GM12892 (cell line): ENCODE results near the gene ASPHD1.
"Not testable (repeated sequence)": the region's sequence is repeated elsewhere in the genome, so short reads cannot be mapped to it uniquely, and the experiment has no call there.

Experiments
- DNase-seq: peaks from one replicate; pipeline ENCODE4 v3.0.0; 2011; ENCODE audit not compliant: insufficient read length
- FAIRE-seq: peaks from 2 replicates; lab custom pipeline; 2011; peaks lifted over from hg19 to GRCh38; lab: Jason Lieb, UNC
- POLR2A ChIP-seq: IDR thresholded peaks from 2 replicates; pipeline ENCODE4 v1.6.1; 2011; ENCODE audit warnings: low read depth, low read length, control low read depth
- POLR2AphosphoS5 ChIP-seq: IDR thresholded peaks from 2 replicates; pipeline ENCODE4 v1.6.1; 2011; ENCODE audit warnings: low read depth, low read length, control low read depth
- TAF1 ChIP-seq: IDR thresholded peaks from 2 replicates; pipeline ENCODE4 v1.6.1; 2011; ENCODE audit warnings: low read depth, mild to moderate bottlenecking, control low read depth, low read length, borderline replicate concordance

Gene ASPHD1

DNA sequence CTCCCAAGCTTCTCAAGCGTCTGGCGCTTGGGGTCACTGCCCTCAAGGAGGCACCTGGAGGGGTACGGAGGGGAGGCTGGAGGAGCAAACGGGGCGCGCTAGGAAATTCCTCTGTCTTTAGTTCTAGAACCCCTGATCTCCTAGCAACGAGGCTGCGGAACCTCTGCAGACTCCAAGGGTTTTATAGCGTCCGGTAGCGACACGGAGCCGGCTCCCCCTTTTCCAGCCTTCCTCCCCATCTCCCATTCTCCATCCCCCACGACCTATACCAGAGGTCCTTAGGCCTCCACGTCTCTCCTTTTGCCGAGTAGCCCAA is 36.7 kb upstream of the ASPHD1 start:
- DNase-seq (no peak), FAIRE-seq (no peak)
- TF ChIP-seq TAF1 (no peak), POLR2A (no peak), POLR2AphosphoS5 (no peak)

GRCh38 chr16:29864205-29864604 is 36.1 kb upstream of the ASPHD1 start:
- TF ChIP-seq POLR2AphosphoS5 (no peak), TAF1 (no peak), POLR2A (no peak)
- FAIRE-seq = no peak
- no peak for DNase-seq

DNA sequence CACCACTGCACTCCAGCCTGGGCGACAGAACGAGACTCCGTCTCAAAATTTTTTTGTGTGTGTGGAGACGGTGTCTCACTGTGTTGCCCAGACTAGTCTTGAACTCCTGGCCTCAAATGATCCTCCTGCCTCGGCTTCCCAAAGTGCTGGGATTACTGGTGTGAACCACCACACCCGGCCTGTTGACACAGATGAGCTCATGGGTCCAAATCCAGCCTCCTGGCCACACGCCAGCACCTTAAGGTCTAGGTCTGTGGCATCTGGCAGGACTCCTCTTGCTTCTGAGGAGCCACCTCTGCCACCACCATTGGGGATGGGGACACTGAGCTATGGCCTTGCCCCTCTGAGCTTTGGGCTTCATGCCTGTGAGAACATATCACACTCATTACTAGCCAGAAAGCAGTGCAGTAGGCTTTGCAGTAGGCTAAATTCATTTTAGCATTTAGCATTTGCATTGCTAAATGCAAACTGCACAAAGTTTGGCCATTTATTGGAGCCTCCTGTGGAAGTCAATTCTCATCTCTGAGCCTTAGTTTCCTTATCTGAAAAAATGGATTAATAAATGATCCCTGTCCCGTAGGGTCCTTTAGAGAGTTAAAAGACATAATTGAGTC is 31.8 kb upstream of the ASPHD1 start:
- TF ChIP-seq TAF1 (no peak), POLR2AphosphoS5 (no peak), POLR2A (no peak)
- FAIRE-seq = no peak
- DNase-seq = no peak

DNA sequence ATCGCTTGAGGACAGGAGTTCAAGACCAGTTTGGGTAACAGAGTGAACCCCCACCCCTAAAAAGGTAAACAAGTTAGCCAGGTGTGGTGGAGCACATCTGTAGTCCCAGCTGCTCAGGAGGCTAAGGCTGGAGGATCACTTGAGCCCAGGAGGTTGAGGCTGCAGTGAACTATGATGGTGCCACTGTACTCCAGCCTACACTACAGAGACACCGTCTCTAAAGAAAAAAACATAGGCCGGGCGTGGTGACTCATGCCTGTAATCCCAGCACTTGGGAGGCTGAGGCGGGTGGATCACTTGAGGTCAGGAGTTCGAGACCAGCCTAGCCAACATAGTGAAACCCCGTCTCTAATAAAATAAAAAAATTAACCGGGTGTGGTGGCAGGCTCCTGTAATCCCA is 31.2 kb upstream of the ASPHD1 start:
- FAIRE-seq, DNase-seq: not testable (repeated sequence)

DNA sequence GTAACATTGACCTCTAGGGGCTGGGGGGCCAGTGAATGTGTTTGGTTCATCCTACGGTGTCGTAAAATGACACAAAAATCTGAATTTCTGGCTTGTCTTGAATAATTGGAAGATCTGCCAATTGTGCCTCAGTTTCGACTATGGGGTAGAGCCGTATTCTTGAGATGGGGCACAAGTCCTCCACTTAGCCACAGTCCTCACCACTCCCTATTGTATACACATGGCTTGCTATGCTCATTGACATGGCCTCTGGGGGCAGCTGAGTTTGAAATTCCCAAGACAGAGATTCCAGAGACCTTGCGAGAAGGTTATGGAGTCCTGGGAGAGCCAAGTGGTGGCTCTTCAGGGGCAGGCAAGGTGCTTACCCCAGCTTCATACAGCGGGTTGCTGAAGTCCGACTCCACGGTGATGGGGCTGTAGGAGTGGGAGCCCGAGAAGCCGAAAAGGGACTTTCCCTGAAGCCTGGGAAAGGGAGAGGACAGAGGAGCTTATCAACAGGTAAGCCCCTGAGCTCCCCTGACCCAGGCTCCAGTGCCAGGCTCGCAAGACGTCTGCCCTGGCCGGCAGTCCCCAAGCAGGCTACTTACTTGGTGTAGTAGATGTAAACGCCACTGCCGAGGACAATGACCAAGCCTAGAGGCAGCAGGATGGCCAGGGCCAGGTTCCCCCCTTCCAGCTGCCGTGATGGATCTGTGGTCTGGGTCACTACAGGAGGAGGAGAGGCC is 28.3 kb upstream of the ASPHD1 start:
- no peak for DNase-seq
- TF ChIP-seq POLR2AphosphoS5 (no peak), POLR2A (no peak), TAF1 (no peak)
- no peak for FAIRE-seq

- DNase-seq (no peak), FAIRE-seq (no peak)
- TF ChIP-seq TAF1 (no peak), POLR2A (no peak), POLR2AphosphoS5 (no peak)
These were observed 27.0 kb upstream of the ASPHD1 start for GRCh38 chr16:29873319-29873718.

- no peak for FAIRE-seq
- DNase-seq = no peak
- TF ChIP-seq TAF1 (no peak), POLR2AphosphoS5 (no peak), POLR2A (no peak)
These were observed 25.1 kb upstream of the ASPHD1 start for GRCh38 chr16:29875206-29875605.

GRCh38 chr16:29876217-29876593 is 24.1 kb upstream of the ASPHD1 start:
- TF ChIP-seq POLR2A (no peak), POLR2AphosphoS5 (no peak), TAF1 (no peak)
- DNase-seq = no peak
- FAIRE-seq = no peak

DNA sequence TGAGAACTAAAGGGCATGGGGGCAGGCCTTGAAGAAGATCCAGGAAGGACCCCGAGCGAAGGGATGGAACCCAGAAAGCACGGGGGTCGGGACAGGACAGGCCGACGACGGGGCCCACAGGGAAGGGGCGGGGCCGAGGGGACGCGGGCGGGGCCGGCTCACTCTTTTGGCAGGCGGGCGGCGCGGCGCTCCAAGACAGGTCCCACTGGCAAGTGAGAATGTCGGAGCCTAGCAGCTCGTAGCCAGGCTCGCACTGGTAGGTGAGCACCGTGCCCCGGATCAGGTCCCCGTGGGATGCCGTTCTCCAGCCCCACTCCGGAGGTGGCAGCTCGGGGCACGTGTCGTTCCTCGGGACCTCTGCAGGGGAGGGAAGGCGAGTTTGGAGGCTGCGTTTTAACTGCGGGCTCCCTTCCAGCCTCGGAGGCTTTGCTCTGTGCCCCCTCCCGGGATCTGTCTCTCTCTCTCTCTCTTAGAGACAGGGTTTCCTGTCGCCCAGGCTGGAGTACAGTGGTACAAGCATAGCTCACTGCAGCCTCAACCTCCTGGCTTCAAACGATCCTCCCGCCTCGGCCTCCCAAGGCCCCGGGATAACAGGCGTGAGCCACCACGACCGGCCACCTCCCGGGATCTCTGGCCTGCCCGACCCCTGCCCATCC is 23.6 kb upstream of the ASPHD1 start:
- FAIRE-seq (no peak), DNase-seq (no peak)
- no peak for TF ChIP-seq POLR2A
- no peak for TF ChIP-seq TAF1
- TF ChIP-seq POLR2AphosphoS5 = no peak

DNA sequence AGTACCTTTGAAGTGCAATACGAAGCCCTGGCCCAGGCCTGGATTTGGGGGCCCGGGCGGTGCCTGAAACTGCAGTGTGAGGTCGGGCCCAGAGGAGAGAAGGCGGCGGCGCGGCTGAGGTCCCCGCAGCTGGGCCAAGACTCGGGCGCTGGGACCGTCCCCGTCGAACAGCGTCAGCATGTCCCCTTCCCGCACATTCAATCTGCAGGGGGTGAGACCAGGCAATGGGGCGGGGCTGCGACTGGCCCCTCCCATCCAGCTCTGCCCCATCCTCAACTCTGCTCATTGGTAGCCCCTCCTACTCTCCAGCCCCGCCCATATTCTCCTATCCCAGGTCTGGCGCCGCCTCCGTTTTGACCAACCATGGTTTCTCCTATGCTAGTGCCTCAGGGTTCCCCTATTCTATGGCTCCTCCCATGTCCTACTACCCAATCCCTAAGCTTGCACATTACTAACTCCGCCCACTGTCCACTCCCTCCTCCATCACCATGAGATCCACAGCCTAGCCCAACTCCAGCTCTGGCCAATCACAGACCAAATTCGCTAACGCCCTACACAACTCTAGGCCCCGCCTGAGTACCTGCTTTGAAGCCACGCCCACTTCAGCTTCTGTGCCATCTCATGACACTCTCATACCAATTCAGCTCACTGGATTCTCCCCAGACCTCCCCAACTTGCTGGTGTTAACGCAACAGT is 22.9 kb upstream of the ASPHD1 start:
- DNase-seq = peak; percentile 48
- TF ChIP-seq POLR2A (no peak), POLR2AphosphoS5 (no peak), TAF1 (no peak)
- no peak for FAIRE-seq

GRCh38 chr16:29878172-29878571 is 22.1 kb upstream of the ASPHD1 start:
- no peak for FAIRE-seq
- TF ChIP-seq POLR2A = no peak
- TF ChIP-seq TAF1 = no peak
- no peak for DNase-seq
